Esophagus (tissue), 2 donors: ENCODE measurements around the gene PDZRN3. TPM values are rescaled to one million over a fixed set of nuclear protein-coding genes. Genes with fewer than 3 reads are reported as not detected.

Experiments
- H3K27ac ChIP-seq, 2 donors: one replicate each; pipeline ENCODE4 v1.5.1; 2013; ENCODE audit warnings: low read depth in 2 of 2, mild to moderate bottlenecking in 2 of 2, inconsistent platforms in 1 of 2, low read length in 1 of 2, moderate library complexity in 1 of 2
- H3K27me3 ChIP-seq, 2 donors: one replicate each; pipeline ENCODE4 v1.6.1; 2013; ENCODE audit warnings: low read length in 2 of 2, control low read depth in 1 of 2, mild to moderate bottlenecking in 1 of 2; ENCODE audit not compliant: insufficient read depth in 2 of 2, control insufficient read depth in 1 of 2
- H3K36me3 ChIP-seq, 2 donors: one replicate each; pipeline ENCODE4 v1.6.1; 2013; ENCODE audit warnings: low read length in 1 of 2; ENCODE audit not compliant: control insufficient read depth in 2 of 2, insufficient read depth in 2 of 2
- H3K4me1 ChIP-seq, 2 donors: one replicate each; pipeline ENCODE4 v1.6.1; 2013; ENCODE audit warnings: low read length in 1 of 2; ENCODE audit not compliant: control insufficient read depth in 2 of 2, insufficient read depth in 2 of 2
- H3K4me3 ChIP-seq, 2 donors: one replicate each; pipeline ENCODE4 v1.5.1; 2013; ENCODE audit warnings: low read length in 2 of 2, mild to moderate bottlenecking in 2 of 2, low read depth in 1 of 2, moderate library complexity in 1 of 2
- H3K9me3 ChIP-seq, 2 donors: one replicate each; pipeline ENCODE4 v1.6.1; 2013; ENCODE audit warnings: mild to moderate bottlenecking in 2 of 2, low read depth in 1 of 2, low read length in 1 of 2, moderate library complexity in 1 of 2; ENCODE audit not compliant: control insufficient read depth in 2 of 2, insufficient read depth in 1 of 2
- WGBS, 2 donors: extraction: QIAGEN DNeasy Blood & Tissue Kit; methylation state at CpG; one replicate each; pipeline ENCODE4 v1.1.7; 2013; 5-methylcytosine and 5-hydroxymethylcytosine counted together
- polyA plus RNA-seq, 2 donors: library from polyadenylated mRNA; stranded (reverse); fragments of 200-250 nt; gene quantifications; one replicate each; pipeline ENCODE4 v1.2.3, GENCODE V29; 2013
- donor health status: healthy with polysubstance abuse.
- donor health status: Bipolar disorder and iron deficiency.

PDZRN3 gene
- polyA plus RNA-seq, 2 donors, result 13.9 to 17.2 TPM

DNA sequence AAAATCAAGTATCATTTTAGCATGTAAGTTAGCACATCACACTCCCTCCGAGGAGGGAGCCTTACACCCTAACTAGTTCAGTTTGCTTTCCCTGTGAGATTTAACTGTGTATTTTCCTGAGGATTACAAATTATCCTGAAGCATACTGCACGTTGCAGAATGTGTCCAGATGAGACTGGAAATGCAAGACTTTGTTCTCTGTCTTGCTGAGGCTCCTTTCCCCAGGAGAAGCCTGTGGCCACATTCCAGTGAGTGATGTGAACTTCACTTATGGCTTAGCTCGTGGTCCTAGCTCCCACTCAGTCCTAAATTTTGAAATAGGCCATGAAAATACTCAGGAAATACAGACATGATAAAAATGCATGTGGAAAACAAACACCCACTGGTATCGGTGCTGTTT is 23.7 kb downstream of the PDZRN3 start:
- Histone ChIP-seq H3K9me3 (no peaks in the 10 kb centered on the region), H3K36me3 (no peaks in the 10 kb centered on the region), H3K27me3 (no peaks in the 10 kb centered on the region), H3K27ac (peak overlapping the region; percentile 13 to 29), H3K4me3 (no peak overlapping the region), H3K4me1 (peaks cover 0 to 2% of the 10 kb centered on the region in 2 donors)
- 43 to 56% methylated on average over 4 of the region's 4 CpGs for WGBS, 2 donors

DNA sequence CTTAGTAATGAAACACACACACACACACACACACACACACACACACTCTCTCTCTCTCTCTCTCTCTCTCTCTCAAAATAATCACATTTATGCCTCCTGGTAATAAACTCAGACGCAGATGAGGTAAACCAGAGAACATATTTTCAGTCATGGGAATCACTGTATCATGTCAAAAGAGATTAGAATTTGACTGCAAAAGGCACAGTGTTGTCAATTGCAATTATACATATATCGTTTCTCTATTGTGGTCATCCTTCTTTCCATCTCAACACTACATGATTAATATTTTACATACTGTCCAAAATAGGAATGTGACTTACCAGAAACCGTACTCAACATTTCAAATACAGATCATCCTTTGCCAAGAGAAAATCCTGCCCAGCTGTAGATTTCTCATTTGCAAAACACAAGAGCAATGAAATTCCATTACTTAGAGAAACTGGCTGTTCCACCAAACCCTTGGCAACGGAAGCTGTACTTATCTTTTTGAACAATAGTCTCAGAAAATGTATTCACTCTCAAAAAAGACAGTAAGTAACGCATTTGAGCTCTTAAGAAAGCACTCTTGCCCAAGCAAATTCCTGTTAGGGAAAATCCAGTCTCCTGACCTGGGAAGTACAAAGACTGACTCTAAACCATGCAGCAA is 24.3 kb downstream of the PDZRN3 start:
- peaks cover 0 to 2% of the 10 kb centered on the region in 2 donors for H3K4me1 ChIP-seq
- no peaks in the 10 kb centered on the region for H3K36me3 ChIP-seq
- H3K9me3 ChIP-seq, result no peaks in the 10 kb centered on the region
- H3K4me3 ChIP-seq, result no peak overlapping the region
- H3K27ac ChIP-seq, result no peak overlapping the region
- 24 to 40% methylated on average over 5 of the region's 5 CpGs for WGBS, 2 donors
- no peaks in the 10 kb centered on the region for H3K27me3 ChIP-seq

DNA sequence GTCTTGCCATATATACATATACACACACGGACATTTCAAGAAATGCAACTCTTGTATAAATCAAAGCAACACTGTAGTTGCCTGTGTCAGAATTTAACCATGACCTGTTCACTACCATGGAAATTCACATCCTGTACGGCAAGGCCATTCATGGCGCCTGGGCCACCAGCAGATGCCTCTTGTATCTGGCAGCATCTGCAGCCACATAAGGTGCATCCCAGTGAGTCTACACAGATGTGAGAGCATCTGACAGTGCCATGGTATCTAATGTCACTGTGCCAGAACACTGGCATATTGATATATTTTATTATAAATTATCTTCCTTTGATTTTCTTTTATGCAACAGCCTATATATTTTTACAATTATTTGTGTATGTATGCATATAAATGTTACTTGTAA is 25.1 kb downstream of the PDZRN3 start:
- Histone ChIP-seq H3K4me1 (peaks cover 0 to 2% of the 10 kb centered on the region in 2 donors), H3K27ac (no peak overlapping the region), H3K9me3 (no peaks in the 10 kb centered on the region), H3K4me3 (no peak overlapping the region), H3K27me3 (no peaks in the 10 kb centered on the region), H3K36me3 (no peaks in the 10 kb centered on the region)
- 91 to 93% methylated on average over 3 of the region's 3 CpGs for WGBS, 2 donors

DNA sequence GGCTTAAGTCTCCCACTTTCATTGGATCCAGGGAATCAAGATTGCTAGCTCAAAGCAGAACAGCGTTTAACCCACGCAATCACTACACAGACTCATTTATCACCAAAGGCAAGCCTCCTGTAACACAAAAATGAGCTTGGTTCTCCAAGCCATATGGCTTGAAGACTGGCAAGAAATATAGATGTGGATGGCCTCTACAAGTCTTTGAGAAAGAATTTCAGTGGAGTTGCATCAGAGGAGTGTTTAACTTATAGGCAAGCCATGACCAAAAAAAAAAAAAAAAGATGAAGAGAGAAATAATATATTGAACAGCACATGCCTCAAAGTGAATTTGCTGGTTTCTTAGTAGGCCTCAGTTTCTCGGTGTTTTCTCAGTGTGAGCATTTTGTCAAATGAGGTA is 27.3 kb downstream of the PDZRN3 start:
- Histone ChIP-seq H3K27ac (no peak overlapping the region), H3K4me1 (no peaks in the 10 kb centered on the region), H3K27me3 (no peaks in the 10 kb centered on the region), H3K4me3 (no peak overlapping the region), H3K36me3 (no peaks in the 10 kb centered on the region), H3K9me3 (no peaks in the 10 kb centered on the region)
- WGBS, 2 donors, result 81 to 83% methylated on average over 3 of the region's 3 CpGs

DNA sequence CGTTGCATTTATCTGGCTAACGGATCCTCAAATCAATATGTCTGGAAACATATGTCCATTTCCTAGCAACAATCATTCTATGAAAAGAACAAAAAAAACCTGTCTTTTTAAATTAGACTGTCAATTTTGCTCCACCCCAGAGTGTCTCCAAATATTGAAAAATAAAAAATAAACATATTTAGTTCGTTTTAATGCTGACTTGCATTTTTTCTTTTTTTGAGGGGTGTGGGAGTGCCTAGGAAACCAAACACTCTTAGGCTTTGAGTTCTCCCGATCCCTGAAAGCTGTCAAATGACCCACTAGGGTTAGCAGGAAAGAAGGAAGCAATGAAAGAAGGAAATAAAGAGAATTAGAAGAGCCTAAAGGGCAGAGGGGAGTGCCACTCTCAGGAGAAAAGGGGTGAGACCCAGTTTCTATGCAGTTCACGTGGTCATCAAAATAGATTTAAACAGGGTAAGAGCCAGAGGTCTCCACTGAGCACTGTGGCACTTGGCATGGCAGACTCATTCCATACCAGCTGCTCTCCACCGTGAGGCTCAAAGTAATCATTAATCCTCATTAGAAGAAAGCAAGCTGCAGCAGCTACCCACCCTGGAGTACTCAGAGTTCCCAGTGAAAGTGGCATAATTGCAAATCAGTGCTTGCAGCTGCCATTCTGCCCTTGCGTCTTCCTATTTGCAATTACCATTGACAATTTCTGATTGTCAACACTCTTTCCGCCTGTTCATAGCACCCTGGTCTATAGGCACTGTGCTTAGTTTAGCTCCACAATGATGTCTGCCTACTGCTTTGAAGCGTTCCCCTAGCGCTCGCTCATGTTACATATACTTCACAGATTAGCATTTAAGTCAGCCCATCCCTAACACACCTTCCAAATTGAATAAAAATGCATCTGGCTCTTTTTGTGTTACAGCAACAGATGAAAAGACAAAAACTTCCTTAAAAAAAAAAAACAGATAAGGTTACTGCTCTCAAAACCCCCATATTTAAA is 32.3 kb downstream of the PDZRN3 start:
- H3K27ac ChIP-seq, result peak overlapping the region in 1 of 2 donors; percentile 33
- no peaks in the 10 kb centered on the region for H3K9me3 ChIP-seq
- 76 to 78% methylated on average over 11 of the region's 11 CpGs for WGBS, 2 donors
- no peaks in the 10 kb centered on the region for H3K27me3 ChIP-seq
- H3K4me1 ChIP-seq, result no peaks in the 10 kb centered on the region
- H3K36me3 ChIP-seq, result no peaks in the 10 kb centered on the region
- H3K4me3 ChIP-seq, result no peak overlapping the region

DNA sequence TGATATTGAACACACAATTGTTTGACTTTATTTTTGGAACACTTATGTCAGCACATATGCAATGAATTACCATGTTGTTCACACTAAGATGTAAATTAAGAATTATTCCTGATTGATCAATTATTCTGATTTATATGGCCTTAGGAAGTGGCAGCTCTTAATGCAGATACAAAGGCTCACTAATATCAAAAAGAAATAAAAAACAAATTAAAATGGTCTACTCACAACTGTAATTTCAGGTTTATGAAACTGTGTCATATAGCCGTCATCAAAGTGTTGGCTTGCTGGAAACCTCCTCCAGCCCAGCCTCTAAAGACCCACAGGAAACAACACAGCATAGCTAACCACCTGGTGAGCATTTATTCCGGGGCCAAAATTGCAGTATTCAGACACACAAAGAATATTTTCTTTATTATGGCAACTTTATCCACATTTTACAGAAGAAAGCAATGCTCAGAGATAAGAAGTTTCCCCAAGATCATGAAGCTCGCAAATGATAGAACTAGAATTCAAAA is 33.4 kb downstream of the PDZRN3 start:
- H3K4me1 ChIP-seq, result no peaks in the 10 kb centered on the region
- H3K27ac ChIP-seq, result no peak overlapping the region
- no peak overlapping the region for H3K4me3 ChIP-seq
- WGBS, 2 donors, result 54 to 81% methylated on average over 3 of the region's 3 CpGs
- H3K36me3 ChIP-seq, result no peaks in the 10 kb centered on the region
- no peaks in the 10 kb centered on the region for H3K27me3 ChIP-seq
- no peaks in the 10 kb centered on the region for H3K9me3 ChIP-seq

DNA sequence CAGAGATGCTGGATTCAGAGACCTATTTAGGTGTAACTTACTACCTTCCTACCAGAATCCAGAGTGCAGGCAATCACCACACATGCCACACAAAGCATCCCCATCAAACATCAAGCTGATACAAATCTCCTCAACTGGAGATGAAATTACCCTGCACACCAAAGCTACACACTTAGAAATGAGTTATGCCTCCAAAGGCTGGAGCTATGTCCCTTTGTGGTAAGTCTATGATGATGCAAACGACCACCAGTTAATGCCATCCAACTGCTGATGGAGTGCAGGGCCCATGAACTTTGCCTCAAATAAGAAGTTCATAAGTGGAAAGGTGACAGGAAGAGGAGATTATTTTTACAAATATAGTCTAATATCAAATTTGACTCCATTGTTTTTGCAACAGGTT is 38.1 kb downstream of the PDZRN3 start:
- H3K4me3 ChIP-seq, result no peak overlapping the region
- H3K27me3 ChIP-seq, result no peaks in the 10 kb centered on the region
- H3K4me1 ChIP-seq, result no peaks in the 10 kb centered on the region
- H3K9me3 ChIP-seq, result no peaks in the 10 kb centered on the region
- WGBS, 2 donors, result 76 to 77% methylated on average over 1 of the region's 1 CpG
- no peak overlapping the region for H3K27ac ChIP-seq
- no peaks in the 10 kb centered on the region for H3K36me3 ChIP-seq

DNA sequence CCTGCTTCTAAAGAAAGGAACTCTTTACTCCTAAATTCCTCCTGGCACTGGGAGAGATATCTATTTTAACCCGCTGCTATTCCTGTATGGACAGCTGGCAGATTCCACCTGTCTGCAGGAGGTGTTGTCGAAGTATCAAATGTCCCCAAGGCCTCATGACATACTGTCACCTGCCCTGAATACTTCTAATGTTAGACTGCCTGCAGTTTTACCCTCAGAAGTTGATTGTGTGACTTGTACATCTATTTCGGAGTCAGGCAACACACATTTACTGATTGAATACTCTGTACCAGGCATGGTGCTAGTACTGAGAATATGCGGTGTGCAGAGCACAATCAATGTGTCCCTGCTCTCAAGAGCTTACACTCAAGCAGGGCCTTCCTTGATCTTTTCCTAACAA is 38.6 kb downstream of the PDZRN3 start:
- no peaks in the 10 kb centered on the region for H3K36me3 ChIP-seq
- H3K9me3 ChIP-seq, result no peaks in the 10 kb centered on the region
- H3K4me3 ChIP-seq, result no peak overlapping the region
- no peaks in the 10 kb centered on the region for H3K27me3 ChIP-seq
- 91% methylated on average over 4 of the region's 4 CpGs for WGBS, 2 donors
- no peak overlapping the region for H3K27ac ChIP-seq
- no peaks in the 10 kb centered on the region for H3K4me1 ChIP-seq

DNA sequence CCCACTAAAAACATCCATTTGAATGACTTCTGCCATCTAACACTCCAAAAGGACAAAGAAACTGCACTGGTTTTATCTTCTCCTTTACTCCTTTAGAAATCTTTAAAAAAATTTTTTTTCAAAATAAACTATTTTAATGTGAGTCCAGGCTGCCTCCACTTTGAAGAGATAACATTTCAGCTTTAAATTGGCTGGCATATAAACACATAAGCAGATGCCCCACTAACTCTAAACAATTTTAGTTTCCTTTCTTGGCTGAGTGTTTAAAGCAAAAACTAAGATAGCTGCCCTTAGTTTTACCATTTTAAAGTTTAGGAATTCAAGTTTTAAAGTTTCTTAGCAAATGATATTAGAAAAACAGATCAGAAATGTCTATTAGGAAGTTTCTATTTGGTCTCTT is 39.9 kb downstream of the PDZRN3 start:
- Histone ChIP-seq H3K9me3 (no peaks in the 10 kb centered on the region), H3K36me3 (no peaks in the 10 kb centered on the region), H3K27ac (no peak overlapping the region), H3K4me3 (no peak overlapping the region), H3K4me1 (no peaks in the 10 kb centered on the region), H3K27me3 (no peaks in the 10 kb centered on the region)
